ENCODE results near the gene FADD. TPM values are rescaled to one million over a fixed set of nuclear protein-coding genes. Genes with fewer than 3 reads are reported as not detected.

FADD gene
- total RNA-seq, 4 donors from 2014 or later = 20.9 to 26.5 (median 23.5) TPM

GRCh38 chr11:70244698-70245097 is 41.6 kb downstream of the FADD start:
- Histone ChIP-seq H3K4me3 (no peak overlapping the region), H3K27ac (no peak overlapping the region), H3K36me3 (no peaks in the 10 kb centered on the region), H3K9me3 (no peaks in the 10 kb centered on the region), H3K27me3 (peaks cover 0 to 13% (median 0%) of the 10 kb centered on the region in 4 donors), H3K4me1 (peaks cover 0 to 5% (median 0%) of the 10 kb centered on the region in 3 donors)
- TF ChIP-seq, protein P1, sequence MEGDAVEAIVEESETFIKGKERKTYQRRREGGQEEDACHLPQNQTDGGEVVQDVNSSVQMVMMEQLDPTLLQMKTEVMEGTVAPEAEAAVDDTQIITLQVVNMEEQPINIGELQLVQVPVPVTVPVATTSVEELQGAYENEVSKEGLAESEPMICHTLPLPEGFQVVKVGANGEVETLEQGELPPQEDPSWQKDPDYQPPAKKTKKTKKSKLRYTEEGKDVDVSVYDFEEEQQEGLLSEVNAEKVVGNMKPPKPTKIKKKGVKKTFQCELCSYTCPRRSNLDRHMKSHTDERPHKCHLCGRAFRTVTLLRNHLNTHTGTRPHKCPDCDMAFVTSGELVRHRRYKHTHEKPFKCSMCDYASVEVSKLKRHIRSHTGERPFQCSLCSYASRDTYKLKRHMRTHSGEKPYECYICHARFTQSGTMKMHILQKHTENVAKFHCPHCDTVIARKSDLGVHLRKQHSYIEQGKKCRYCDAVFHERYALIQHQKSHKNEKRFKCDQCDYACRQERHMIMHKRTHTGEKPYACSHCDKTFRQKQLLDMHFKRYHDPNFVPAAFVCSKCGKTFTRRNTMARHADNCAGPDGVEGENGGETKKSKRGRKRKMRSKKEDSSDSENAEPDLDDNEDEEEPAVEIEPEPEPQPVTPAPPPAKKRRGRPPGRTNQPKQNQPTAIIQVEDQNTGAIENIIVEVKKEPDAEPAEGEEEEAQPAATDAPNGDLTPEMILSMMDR (IDR thresholded peaks at IDR 0.05) = no peak
- no peak for TF ChIP-seq POLR2A (IDR thresholded peaks at IDR 0.05)
- intact Hi-C loops (cut with DNase I) = no loop called here
- 61 to 66% methylated on average over 7 of the region's 7 CpGs for WGBS, 2 donors
- no peak for DNase-seq

- no peak for TF ChIP-seq POLR2A (IDR thresholded peaks at IDR 0.05)
- TF ChIP-seq, protein P1 (IDR thresholded peaks at IDR 0.05) = no peak
- Histone ChIP-seq H3K9me3 (no peaks in the 10 kb centered on the region), H3K27me3 (peaks cover 0 to under 1% (median 0%) of the 10 kb centered on the region in 4 donors), H3K4me1 (peaks cover 0 to 5% (median 0%) of the 10 kb centered on the region in 3 donors), H3K36me3 (no peaks in the 10 kb centered on the region), H3K4me3 (no peak overlapping the region), H3K27ac (no peak overlapping the region)
- 37 to 44% methylated on average over 3 to 4 of the region's 8 CpGs for WGBS, 2 donors
- intact Hi-C loops (cut with DNase I) = no loop called here
- no peak for DNase-seq
Measured at GRCh38 chr11:70246196-70246595, 43.1 kb downstream of the FADD start.

- H3K4me3 ChIP-seq = no peak overlapping the region
- no peaks in the 10 kb centered on the region for H3K9me3 ChIP-seq
- no peak overlapping the region for H3K27ac ChIP-seq
- no peak for TF ChIP-seq POLR2A (IDR thresholded peaks at IDR 0.05)
- TF ChIP-seq, protein P1 (IDR thresholded peaks at IDR 0.05) = no peak
- no peaks in the 10 kb centered on the region for H3K36me3 ChIP-seq
- DNase-seq = no peak
- intact Hi-C loops (cut with DNase I) = no loop called here
- WGBS, 2 donors = 49 to 52% methylated on average over 7 to 8 of the region's 8 CpGs
- H3K27me3 ChIP-seq = no peaks in the 10 kb centered on the region
- peaks cover 0 to 5% (median 0%) of the 10 kb centered on the region in 3 donors for H3K4me1 ChIP-seq
Measured at GRCh38 chr11:70247042-70247709, 44.1 kb downstream of the FADD start.

- TF ChIP-seq, protein P1 (IDR thresholded peaks at IDR 0.05) = no peak
- no peak for TF ChIP-seq POLR2A (IDR thresholded peaks at IDR 0.05)
- Histone ChIP-seq H3K9me3 (no peaks in the 10 kb centered on the region), H3K4me1 (peaks cover 0 to 5% (median 0%) of the 10 kb centered on the region in 3 donors), H3K27me3 (no peaks in the 10 kb centered on the region), H3K36me3 (no peaks in the 10 kb centered on the region), H3K27ac (no peak overlapping the region), H3K4me3 (no peak overlapping the region)
- DNase-seq = no peak
- intact Hi-C loops (cut with DNase I) = no loop called here
- WGBS, 2 donors = 29 to 41% methylated on average over 1 to 3 of the region's 4 CpGs
Measured at GRCh38 chr11:70247710-70248072, 44.6 kb downstream of the FADD start.

DNA sequence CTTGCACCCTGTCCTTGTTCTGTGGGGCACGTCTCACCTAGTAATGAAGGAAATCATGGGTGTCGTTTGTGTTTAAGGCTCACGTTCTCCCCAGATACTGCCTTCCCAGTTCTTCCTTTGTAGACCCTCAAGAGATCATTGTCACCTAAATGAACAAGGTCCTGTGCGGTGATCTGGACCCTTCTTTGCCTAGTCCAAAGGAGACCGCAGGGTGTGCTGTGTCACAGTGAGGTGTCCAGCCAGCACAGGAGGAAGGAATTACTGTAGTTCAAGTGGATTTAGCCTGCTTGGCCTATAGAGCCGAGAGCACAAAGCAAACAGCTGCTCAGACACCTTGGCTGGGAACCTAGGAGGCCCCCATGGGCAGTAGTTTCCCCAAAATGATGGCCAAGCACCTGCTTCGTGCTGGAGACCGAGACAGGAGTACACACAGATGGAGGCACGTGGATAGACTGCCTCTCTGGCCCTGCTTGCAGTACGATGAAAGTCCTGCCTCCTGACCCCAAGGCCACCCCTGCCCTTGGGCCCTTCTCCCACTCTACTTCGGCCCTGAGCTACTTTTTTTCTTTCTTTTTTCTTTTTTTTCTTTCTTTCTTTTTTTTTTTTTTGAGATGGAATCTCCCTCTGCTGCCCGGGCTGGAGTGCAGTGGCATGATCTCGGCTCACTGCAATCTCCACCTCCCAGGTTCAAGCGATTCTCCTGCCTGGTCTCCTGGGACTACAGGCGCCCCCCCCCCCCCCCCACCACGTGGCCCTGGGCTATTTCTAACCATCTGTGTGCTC is 48.0 kb downstream of the FADD start:
- TF ChIP-seq, protein P1 (IDR thresholded peaks at IDR 0.05) = no peak
- no peak for TF ChIP-seq POLR2A (IDR thresholded peaks at IDR 0.05)
- H3K27me3 ChIP-seq = no peaks in the 10 kb centered on the region
- H3K9me3 ChIP-seq = no peaks in the 10 kb centered on the region
- peaks cover 0 to 5% (median 0%) of the 10 kb centered on the region in 3 donors for H3K4me1 ChIP-seq
- intact Hi-C loops (cut with DNase I) = no loop called here
- WGBS, 2 donors = 70 to 71% methylated on average over 10 to 12 of the region's 16 CpGs
- no peaks in the 10 kb centered on the region for H3K36me3 ChIP-seq
- no peak overlapping the region for H3K27ac ChIP-seq
- no peak for DNase-seq
- H3K4me3 ChIP-seq = no peak overlapping the region

Data from esophagus squamous epithelium (tissue), 5 donors.